Stimulated activated CD4-positive, alpha-beta T cell treated with anti-CD3 and anti-CD28 coated beads, Interleukin-1b, Interleukin-23, amount 100 ng/mL, for 4 hours (primary cell): ENCODE results near the gene RUNDC3A.

Source experiments
- DNase-seq, 2 donors: peaks; one replicate each; pipeline ENCODE4 v3.0.0-alpha.2; 2020; ENCODE audit warnings: low read depth in 2 of 2

The RUNDC3A gene

DNA sequence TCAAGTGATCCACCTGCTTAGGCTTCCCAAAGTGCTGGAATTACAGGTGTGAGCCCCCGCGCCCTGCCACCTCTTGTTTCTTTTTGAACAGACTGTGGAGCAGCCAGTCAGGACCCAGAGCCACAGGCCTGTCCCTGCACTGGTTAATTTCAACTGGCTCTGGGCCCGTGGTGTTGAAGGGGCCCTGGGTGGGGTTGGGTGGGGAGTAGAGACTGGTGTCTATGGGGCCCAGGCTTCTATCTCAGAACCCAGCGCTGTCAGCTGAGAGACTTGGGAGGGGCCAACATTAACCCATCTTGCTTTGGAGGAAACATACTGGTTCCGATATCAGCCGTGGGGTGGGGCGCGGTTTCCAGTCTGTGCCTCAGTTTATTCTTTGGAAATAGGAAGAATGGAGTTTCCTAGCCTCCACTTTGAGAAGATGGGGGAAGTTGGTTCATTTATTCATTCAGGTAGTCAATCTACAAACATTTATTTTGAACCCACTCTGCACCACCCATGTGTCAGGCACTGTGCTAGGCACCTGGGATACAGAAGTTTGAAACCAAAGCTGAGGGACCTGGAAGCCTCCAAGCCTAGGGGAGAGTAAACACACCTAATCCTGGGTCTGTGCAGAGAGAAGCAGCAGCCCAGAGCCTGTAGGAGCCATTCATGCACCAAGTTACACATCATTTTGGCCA, 24.9 kb upstream of the RUNDC3A start:
- no peak for DNase-seq

DNA sequence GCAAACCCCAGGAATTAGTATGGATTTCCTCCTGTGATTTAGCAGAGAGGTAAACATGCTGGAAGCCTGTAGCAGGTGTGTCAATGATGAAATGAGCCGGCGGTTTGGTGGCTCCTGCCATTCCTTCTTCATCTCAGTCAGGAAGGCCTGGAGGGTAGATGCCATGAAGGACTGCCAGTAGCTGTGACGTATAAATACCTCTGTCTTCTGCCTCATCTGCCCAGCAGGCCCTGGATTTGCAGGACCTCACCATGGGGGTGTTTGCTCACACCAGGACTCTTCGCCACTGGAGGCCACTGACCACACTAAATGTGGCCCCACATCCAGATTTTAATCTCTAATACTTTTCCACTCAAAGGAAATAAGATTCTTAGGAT, 24.4 kb upstream of the RUNDC3A start:
- no peak for DNase-seq

DNA sequence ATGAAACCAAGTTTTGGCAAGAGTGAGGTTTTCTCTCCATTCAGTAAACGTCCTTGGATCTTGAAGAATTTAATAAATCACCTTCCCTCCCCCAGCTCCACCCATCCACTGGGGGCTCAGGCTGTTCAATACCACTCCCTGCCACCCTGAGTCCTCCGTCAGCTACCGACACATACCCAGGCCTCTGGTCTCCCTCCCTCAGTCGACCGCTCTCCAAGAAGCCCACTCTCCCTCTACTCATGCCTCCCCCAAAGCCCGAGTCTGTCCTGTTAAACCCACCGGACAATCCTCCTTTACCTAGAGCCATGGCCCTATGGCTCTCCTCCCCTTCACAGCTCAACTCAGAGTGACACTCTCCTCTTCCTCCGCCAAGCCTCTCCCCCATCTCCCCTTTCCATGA, 20.8 kb upstream of the RUNDC3A start:
- no peak for DNase-seq

DNA sequence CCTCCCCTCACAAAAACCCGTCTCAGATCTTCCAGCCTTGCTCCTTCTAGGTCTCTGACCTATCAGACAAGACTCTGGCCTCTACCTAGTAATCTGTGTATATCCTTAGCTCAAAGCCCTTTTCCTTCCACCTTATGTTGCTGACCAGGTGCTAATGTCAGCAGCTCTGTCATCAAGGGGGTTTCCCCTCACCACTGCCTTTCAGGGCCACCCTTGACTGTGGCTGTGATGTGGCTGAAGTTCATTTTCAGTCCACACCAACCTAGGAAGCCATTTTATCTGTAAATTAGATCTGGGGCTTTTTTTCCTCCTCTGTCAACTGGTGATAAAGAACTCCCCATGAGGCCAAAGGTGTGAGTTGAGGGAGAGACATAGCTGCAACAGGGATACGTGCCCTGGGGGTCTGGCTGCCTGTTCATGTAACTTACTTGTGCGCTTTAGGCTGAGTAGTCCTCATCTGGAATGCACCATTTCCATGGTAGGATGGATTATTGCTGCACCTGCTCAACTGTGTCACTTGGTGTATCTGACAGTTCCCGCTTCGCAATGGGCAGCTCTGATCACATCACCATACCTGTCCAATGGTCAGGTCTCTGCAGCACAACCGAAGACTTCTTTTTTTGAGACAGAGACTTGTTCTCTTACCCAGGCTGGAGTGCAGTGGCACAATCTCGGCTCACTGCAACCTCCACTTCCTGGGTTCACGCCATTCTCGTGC, 14.7 kb upstream of the RUNDC3A start:
- DNase-seq: no peak

DNA sequence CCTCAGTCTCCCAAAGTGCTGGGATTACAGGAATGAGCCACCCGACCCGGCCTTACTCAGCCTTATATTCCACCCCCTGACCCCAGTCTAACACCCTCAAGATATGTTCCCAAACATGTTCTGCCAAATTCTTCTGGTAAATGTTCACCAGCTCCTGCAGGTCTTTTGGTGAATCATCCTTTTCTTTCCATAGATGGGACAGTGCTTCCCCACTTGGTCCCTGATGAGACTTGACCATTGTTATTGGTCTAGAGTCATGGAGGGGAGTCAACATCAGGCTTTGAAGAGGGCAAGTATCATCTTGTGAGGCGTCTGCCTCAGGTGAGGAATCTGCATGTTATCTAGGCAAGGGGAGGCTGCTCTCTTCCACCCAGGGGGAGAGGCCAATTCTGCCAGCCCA, 10.4 kb upstream of the RUNDC3A start:
- DNase-seq: no peak

DNA sequence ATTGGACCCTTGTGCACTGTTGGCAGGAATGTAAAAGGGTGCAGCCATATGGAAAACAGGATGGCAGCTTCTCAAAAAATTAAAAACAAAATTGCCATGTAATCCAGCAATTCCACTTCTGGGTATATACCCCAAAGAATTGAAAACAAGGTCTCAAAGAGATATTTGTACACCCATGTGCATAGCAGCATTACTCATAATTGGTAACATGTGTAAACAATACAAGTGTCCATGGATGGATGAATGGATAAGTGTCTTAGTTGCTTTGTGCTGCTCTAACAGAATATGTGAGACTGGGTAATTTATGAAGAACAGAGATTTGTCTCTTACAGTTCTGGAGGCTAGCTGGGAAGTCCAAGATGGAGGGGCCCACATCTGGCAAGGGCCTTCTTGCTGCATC, 3.8 kb upstream of the RUNDC3A start:
- no peak for DNase-seq

DNA sequence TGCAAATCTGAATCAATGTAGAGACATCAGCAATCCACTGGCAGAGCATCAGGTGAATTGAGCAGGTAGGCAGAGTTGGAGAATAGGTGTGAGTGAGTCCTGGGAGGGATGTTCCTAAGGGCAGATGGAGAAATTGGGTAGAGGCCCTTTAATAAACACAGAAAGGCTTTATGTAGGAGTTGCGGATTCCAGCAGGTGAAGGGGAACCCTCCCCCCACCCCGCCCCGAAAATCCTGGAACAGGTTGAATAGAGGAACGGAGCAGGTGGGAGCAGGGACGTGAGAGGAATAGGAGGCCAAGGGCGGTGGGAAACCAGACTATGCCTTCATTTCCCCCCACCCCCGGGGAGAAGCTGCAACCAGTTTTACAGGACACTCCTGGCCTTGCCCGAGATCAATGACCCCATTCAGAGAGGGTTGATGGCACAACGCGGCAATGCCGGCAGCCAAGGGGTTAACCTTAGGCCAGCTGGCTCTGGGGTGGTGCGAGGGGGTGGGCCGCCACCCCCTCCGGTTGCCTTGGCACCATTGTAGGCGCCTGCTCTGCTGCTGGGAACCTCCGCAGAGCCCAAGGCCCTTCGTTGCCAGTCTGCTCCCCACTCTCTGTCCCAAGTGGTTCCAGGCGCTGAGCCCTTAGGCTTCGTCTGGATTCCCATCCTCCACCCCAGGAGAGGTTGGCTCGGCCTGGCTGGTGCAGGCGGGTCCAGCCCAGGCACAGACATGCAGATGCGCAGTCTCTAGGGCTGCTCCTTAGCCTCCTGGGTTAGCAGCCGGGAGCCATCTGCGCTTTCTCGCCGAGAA, 814 bp upstream of the RUNDC3A start:
- no peak for DNase-seq

DNA sequence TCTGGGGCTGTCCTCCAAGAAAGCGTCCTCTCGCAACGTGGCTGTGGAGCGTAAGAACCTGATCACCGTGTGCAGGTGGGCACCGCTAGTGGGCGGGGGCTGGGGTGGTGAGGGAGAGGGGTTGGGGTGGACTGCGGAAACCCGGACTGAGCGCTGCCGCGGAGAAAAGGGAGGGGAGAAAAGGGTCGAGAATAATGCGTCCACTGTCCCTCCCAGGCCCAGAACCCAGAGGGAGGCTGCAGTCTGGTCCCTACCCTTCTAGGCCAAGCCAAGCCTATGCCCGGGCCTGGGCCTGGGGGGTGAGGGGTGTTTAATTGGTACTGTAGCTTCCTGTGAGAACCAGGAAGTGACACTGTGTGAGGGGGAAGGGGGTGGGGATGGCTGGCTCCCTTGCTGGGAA, 464 bp downstream of the RUNDC3A start:
- no peak for DNase-seq

DNA sequence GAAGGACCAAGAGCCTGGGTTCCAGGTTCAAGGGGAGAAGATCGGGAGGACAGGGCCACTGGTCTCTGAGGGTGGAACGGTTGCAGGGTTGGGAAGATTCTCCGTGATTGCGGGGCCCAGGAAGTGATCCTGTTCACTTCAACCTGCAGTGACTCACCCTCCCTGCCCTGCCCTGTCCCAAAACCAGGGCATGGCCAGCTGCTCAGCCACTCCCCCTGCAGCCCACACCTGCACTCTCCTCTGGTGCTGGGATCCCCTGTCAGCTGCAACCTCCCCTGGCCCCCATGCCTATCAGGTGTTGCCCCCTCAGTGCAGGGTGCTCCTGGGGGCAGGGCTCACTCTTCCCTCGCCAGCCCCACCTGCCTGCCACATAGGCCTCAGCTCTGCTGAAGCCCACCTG, 1.1 kb downstream of the RUNDC3A start:
- DNase-seq: no peak

DNA sequence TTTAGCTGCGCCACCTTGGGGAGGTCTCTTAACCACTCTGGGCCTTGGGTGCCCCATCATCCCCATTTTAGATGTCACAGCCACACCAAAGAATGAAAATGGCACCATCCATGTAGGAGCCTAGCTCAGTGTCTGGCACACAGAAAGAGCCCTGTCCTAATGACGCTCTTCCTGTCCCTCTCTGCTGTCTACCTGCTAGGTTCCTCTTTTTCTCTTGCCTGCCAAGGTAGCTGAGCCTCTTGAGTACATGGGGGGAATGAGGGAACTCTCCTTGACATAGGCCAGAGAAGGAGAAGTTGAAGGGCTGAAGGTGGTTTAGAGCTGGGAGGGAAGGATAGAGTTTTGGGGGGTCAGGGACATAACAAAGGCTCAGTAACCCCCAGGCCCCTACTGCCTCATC, 1.8 kb downstream of the RUNDC3A start:
- no peak for DNase-seq

DNA sequence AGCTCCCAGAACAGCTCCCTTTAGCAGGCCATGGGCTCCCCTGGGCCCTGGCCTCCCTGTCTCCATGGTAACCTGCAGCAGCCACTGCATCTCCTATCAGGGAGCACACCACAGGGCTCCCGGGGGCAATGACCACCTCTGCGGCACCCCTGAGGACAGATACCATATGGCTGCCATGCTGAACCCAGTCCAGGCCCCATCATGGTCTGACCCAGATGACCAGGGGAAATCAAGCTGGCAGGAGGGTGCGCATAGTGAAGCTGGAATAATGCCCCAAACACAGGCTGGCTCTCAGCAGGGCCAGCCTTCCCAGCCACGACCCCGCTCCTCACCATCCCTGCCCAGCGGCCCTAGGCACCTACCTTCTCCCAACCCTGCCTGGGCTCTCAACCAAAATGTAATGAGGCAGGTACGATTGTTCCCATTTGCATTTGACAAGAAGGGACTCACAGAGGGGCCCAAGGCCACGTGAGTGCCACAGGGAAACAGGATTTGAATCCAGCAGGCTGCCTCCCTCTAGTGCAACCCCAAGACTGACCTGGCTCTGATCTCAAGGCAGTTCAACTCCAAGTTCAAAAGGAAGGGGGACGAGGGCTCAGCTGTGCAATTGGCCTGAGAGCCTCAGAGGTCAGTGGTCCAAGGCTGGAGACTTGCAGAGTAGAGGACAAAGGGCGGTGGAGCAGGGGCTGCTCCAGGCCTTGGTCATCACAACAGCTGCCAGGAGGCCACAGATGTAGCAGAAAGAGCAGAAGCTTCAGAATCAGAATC, 2.4 kb downstream of the RUNDC3A start:
- DNase-seq: no peak

DNA sequence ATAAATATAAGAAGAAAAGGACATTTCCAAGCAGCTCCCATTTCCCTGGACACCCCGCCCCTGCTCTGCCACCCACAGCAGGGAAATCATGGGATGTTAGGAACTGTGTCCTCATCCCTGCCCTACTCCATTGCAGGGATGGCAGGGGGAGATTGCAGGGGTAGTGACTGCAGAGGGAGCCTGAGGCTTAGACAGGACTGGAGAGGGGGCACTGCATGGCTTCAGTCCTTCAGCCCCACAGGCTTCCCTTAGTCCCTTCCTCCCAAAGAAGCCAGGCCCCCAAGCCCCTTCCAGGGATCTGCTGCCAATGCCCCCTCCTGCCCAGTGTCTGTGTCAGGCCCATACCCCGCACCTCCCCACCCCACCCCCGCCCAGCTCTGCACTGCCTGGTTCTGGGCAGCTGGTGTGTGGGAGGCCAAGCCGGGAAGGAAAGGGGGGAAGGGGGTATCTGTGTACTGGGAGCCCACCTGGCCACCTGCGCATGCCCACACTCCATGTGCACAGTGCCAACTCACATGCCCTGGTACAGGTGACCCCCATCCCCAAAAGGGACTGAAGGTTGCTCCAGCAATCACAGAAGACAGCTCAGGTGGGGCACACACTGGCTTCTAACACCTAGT, 3.3 kb downstream of the RUNDC3A start:
- no peak for DNase-seq

DNA sequence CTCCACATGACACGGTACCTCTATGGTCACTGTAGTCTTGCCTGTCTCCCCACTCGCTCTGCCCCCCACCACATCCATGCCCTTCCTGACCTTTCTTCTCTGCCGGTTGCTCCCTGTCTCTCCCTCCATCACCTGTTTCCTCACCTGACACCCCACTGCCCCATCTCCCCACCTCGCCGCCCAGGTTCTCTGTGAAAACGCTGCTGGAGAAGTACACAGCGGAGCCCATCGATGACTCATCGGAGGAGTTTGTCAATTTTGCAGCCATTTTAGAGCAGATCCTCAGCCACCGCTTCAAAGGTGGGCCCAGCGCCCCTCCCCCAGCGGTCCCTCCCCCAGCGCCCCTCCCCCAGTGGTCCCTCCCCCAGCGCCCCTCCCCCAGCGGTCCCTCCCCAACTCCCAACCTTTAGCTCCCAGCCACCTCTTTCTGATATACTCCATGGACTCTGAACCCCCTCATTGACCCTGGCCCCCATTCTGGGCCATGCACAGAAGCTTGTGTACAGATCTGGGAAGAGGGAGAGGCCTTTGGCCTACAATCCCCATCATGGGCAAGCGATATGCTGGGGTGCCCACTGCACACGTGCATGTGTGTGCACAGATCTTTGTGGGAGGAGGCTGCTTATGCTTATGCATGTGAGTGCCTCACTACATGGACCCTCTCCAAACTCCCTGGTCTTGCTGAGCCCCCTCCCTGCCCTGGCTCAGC, 4.1 kb downstream of the RUNDC3A start:
- no peak for DNase-seq

DNA sequence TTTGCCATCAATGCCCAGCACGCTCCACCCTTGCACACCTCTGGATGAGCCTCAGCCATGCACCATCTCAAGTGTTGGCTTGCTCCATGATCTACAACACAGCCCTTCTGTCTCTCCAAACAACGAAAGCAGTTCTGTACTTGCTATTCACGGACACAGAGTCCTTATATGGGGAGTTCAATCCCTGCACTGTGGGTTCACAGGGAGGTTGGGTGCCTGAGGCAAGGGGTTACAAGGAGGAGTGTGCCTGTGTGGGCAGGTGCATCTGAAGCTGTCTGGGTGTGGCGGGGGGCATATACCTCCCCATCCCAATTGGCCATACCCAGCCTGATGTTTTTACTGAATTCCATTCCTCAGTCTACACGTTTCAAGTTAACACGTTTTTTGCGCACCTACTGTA, 5.6 kb downstream of the RUNDC3A start:
- no peak for DNase-seq

DNA sequence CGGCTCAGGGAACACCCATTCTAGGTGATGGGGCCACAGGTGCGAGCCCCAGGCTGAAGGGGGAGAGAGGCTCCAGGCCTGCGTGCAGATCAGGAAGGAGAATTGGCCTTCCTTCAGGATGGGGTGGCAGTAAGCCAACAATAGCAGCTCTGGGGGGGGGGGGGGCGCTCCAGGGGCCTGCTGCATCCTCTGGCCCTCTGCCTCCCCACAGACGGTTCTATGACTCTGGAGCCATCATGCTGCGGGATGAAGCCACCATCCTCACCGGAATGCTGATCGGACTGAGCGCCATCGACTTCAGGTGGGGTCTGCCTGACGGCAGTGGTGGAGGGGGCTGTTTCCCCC, 6.1 kb downstream of the RUNDC3A start:
- DNase-seq: no peak

DNA sequence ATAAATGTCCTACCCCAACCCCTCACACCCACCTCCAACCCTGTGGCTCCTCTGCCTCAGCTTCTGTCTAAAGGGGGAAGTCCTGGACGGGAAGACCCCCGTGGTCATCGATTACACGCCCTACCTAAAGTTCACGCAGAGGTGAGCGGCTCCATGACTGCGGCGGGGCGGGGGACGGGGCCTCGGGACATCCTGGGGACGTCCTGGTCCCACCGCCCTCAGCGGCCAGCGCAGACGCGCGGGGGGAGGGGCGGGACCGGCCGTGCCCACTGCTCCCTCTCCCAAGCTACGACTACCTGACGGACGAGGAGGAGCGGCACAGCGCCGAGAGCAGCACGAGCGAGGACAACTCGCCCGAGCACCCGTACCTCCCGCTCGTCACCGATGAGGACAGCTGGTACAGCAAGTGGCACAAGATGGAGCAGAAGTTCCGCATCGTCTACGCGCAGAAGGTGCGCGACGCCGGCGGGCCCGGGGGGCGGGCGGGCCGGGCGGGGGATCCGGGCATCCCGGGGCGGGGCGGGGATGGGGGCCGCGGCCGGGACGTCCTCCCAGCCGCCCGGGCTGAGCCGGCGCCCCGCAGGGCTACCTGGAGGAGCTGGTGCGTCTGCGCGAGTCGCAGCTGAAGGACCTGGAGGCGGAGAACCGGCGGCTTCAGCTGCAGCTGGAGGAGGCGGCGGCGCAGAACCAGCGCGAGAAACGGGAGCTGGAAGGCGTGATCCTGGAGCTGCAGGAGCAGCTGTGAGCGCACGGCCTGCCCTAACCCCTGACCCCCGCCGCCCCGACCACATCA, 6.7 kb downstream of the RUNDC3A start:
- peak in 1 of 2 donors; percentile 44 for DNase-seq

DNA sequence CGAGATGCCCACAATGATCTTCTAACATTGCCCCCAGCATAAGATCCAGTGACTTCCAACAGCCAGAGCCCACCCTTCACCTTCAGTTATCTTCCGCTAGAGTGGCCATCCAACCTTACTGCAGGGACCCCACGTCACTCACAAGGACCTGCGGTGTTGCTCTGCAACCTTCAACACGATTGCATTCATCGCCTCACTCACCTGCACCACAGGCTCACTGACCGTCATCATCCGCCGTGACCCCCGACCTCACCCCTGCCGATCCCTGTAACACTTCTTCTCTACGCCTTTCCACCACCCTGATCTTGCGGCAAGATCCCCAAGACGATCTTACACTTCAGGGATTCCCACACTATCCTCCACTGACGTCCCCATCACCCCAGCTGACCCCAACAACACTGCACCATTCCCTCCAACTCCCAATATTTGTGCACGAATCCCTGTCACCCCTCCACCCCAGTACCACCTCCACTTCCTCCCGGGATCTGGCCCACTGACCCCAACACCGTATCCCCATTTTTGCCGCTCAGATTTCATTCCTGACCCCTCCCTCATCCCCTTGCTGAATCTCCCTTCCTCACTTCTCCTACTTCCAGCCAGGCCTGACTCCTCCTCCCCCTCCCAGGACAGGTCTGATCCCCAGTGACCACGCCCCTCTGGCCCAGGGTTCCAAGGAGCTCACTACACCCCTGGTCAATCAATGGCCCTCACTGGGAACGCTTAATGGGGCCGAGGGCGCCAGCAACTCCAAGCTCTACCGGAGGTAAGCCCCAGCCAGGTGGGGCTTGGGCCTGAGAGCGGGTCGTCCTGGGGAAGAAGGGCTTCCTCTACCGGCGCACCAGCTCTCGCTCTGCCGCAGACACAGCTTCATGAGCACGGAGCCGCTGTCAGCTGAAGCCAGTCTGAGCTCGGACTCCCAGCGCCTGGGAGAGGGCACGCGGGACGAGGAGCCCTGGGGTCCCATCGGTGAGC, 7.6 kb downstream of the RUNDC3A start:
- DNase-seq: no peak

DNA sequence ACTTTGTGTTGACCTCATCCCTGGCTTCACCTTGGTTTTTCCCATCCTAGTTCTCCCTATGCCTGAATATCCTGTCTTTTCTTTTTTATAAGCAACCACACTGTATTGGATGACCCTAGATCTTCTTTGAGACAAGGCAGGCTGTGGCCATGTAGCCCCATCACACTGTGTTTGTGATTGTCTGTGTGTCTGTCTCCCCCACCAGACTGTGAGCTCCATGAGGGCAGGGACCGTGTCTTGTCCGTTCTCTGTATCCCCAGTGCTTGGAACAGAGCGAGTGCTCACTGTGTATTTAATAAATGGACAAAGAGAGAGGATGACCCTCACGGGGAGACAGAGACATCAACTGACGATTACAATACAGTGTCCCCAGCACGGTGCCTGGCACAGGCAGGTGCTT, 9.1 kb downstream of the RUNDC3A start:
- no peak for DNase-seq
